ENCODE measurements around the gene TRIM15.

TRIM15 gene

DNA sequence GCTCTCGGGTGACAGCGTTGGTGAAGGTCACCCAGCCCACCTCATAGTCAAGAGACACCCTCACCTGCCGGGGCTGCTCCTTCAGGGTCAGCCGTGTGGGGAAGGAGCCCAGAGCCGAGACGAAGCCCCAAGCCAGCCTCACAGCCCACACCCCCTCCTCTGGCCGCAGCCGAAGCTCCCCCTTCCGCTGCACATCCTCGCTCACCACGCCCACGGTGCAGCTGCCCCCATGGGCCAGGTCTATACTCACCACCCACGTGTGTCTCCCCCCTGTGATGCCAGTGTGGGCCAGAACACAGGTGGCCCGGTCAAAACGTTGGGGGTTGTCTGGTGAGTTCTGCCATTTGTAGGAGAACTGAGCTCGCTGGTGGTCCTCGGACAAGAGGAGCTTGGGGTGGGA, 9.3 kb upstream of the TRIM15 start:
- no peak overlapping the region for H3K4me3 ChIP-seq (ENCODE audit: insufficient read depth, low read length, poor library complexity, severe bottlenecking)
- no peaks in the 10 kb centered on the region for H3K27me3 ChIP-seq (ENCODE audit: low read length)
- H3K36me3 ChIP-seq (ENCODE audit: low read length): no peaks in the 10 kb centered on the region
- H2AFZ ChIP-seq (ENCODE audit: low read depth, low read length, severe bottlenecking): no peak overlapping the region
- H3K9me3 ChIP-seq (ENCODE audit: insufficient read depth, low read length): no peaks in the 10 kb centered on the region
- TF ChIP-seq, protein P1, sequence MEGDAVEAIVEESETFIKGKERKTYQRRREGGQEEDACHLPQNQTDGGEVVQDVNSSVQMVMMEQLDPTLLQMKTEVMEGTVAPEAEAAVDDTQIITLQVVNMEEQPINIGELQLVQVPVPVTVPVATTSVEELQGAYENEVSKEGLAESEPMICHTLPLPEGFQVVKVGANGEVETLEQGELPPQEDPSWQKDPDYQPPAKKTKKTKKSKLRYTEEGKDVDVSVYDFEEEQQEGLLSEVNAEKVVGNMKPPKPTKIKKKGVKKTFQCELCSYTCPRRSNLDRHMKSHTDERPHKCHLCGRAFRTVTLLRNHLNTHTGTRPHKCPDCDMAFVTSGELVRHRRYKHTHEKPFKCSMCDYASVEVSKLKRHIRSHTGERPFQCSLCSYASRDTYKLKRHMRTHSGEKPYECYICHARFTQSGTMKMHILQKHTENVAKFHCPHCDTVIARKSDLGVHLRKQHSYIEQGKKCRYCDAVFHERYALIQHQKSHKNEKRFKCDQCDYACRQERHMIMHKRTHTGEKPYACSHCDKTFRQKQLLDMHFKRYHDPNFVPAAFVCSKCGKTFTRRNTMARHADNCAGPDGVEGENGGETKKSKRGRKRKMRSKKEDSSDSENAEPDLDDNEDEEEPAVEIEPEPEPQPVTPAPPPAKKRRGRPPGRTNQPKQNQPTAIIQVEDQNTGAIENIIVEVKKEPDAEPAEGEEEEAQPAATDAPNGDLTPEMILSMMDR (IDR thresholded peaks at IDR 0.05; ENCODE audit: insufficient read depth, low read length, poor library complexity, severe bottlenecking): no peak
- no peak for TF ChIP-seq EZH2phosphoT487 (conservative IDR thresholded peaks at IDR 0.05; ENCODE audit: low read length)
- no peak overlapping the region for H3K4me2 ChIP-seq (ENCODE audit: low read depth, low read length, poor library complexity, severe bottlenecking)
- no peaks in the 10 kb centered on the region for H3K9me2 ChIP-seq (replicated peaks; ENCODE audit: insufficient read depth, low read length)
- H4K20me1 ChIP-seq (ENCODE audit: low read depth, low read length): no peaks in the 10 kb centered on the region
- H3K27ac ChIP-seq (ENCODE audit: low read depth, low read length): no peak overlapping the region
- no peaks in the 10 kb centered on the region for H3F3A ChIP-seq (ENCODE audit: insufficient read depth)
- no peaks in the 10 kb centered on the region for H3K79me2 ChIP-seq (ENCODE audit: insufficient read depth, low read length)
- no peak overlapping the region for H3K9ac ChIP-seq (ENCODE audit: low read length)

DNA sequence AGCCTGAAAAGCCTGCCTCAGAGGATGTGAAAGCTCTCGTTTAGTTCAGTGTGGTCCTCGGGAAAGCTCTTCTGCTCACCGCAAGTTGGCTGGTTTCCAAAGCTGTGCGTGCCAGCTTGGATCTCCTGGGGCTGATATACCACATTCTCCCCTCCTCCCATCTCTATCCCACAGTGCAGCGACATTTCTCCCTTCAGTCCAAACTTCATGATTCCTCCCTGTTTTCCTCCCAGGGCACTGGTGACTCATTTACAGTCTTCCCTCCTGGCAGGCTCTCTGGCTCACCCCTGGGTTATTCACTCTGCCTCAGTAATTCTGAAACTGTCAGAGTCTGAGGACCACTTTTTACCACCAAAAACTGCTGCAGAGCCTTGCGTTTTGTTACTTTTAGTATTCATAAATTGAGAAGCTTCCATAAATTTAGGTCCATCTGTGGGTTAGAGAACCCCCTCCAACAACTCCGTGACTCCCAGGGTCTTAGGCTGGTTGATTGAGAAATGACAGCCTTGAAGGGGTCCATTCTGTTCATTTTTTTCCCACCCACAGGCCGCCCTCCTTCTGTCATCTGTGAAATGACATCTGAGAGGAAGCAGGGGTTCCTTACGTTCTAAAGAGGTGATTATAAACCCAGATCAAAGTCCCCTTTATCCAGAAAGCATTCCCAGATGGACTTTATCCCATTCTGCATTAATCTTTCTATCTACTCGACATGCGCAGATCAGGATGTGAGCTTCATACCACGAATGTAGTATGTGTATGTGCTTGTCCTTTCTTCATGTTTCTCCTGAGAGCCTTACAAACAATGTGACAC, 8.4 kb upstream of the TRIM15 start:
- Histone ChIP-seq H4K20me1 (ENCODE audit: low read depth, low read length) (no peaks in the 10 kb centered on the region), H3K9ac (ENCODE audit: low read length) (no peak overlapping the region), H3K4me3 (ENCODE audit: insufficient read depth, low read length, poor library complexity, severe bottlenecking) (no peak overlapping the region), H3K79me2 (ENCODE audit: insufficient read depth, low read length) (no peaks in the 10 kb centered on the region), H2AFZ (ENCODE audit: low read depth, low read length, severe bottlenecking) (no peak overlapping the region), H3K9me3 (ENCODE audit: insufficient read depth, low read length) (no peaks in the 10 kb centered on the region), H3K4me2 (ENCODE audit: low read depth, low read length, poor library complexity, severe bottlenecking) (no peak overlapping the region), H3K27ac (ENCODE audit: low read depth, low read length) (no peak overlapping the region), H3K9me2 (replicated peaks; ENCODE audit: insufficient read depth, low read length) (no peaks in the 10 kb centered on the region), H3K27me3 (ENCODE audit: low read length) (no peaks in the 10 kb centered on the region), H3F3A (ENCODE audit: insufficient read depth) (no peaks in the 10 kb centered on the region), H3K36me3 (ENCODE audit: low read length) (no peaks in the 10 kb centered on the region)
- TF ChIP-seq EZH2phosphoT487 (conservative IDR thresholded peaks at IDR 0.05; ENCODE audit: low read length): no peak
- TF ChIP-seq, protein P1 (IDR thresholded peaks at IDR 0.05; ENCODE audit: insufficient read depth, low read length, poor library complexity, severe bottlenecking): no peak

DNA sequence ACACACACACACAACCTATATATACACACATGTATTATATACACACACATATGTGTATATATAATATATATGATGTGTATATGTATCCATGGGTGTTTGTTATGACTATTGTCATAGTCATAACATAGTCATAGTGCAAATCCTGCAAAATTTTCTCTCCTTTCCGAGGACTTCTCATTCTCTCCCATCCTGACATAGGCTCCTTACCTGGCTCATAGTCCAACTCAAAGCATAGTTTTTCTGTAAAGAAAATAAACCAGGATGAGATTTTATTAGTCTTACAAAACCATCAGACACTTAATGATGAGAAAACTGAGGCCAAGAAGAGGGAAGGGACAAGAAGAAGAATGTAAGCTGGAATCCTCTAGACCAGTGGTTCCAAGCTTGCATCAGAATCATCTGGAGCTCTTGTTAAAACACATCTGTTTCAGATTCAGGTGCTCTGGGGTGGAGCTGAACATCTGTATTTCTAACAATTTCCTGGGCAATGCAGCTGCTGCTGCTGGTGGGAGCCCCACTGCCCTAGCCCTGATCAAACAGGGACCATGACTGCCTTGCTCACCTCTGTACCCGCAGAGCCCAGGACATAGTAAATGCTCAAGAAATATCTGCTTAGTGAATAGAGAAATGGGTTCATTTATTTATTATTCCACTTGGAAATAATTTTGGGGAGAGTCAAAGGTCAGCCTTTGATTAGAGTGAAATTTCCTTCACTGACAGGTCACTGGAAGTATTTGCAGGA, 7.7 kb upstream of the TRIM15 start:
- Histone ChIP-seq H3F3A (ENCODE audit: insufficient read depth) (no peaks in the 10 kb centered on the region), H3K79me2 (ENCODE audit: insufficient read depth, low read length) (no peaks in the 10 kb centered on the region), H3K4me2 (ENCODE audit: low read depth, low read length, poor library complexity, severe bottlenecking) (no peak overlapping the region), H3K9me3 (ENCODE audit: insufficient read depth, low read length) (no peaks in the 10 kb centered on the region), H4K20me1 (ENCODE audit: low read depth, low read length) (no peaks in the 10 kb centered on the region), H3K4me3 (ENCODE audit: insufficient read depth, low read length, poor library complexity, severe bottlenecking) (no peak overlapping the region), H3K9ac (ENCODE audit: low read length) (no peak overlapping the region), H3K27ac (ENCODE audit: low read depth, low read length) (no peak overlapping the region), H3K27me3 (ENCODE audit: low read length) (no peaks in the 10 kb centered on the region), H3K9me2 (replicated peaks; ENCODE audit: insufficient read depth, low read length) (no peaks in the 10 kb centered on the region), H3K36me3 (ENCODE audit: low read length) (no peaks in the 10 kb centered on the region), H2AFZ (ENCODE audit: low read depth, low read length, severe bottlenecking) (no peak overlapping the region)
- no peak for TF ChIP-seq EZH2phosphoT487 (conservative IDR thresholded peaks at IDR 0.05; ENCODE audit: low read length)
- TF ChIP-seq, protein P1 (IDR thresholded peaks at IDR 0.05; ENCODE audit: insufficient read depth, low read length, poor library complexity, severe bottlenecking): no peak
